Stimulated activated CD8-positive, alpha-beta memory T cell treated with anti-CD3 and anti-CD28 coated beads, Interleukin-4, amount 100 ng/mL, for 1 hour (primary cell): Measurements from ENCODE around the gene ABCA12.

Experiments
- DNase-seq, 2 donors: peaks; one replicate each; pipeline ENCODE4 v3.0.0-alpha.2; 2020; ENCODE audit warnings: low read depth in 2 of 2, low spot score in 1 of 2

ABCA12 gene

DNA sequence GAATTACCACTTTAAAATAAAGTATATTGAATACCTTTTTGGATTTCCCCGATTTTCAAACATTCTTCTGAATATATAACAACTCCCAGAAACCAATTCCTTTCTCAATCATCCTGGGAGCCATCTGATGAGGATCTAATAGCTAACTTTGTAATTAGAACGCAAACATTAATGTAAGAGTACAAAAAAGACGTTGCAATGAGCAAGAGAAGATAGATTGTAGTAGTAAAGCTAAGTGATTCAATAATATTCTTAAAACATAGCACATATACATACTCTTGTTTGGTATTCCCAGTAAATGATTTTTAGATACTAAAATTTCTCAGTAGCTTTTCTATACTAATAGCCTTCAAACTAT lies 1.1 kb downstream of the ABCA12 start:
- no peak for DNase-seq

DNA sequence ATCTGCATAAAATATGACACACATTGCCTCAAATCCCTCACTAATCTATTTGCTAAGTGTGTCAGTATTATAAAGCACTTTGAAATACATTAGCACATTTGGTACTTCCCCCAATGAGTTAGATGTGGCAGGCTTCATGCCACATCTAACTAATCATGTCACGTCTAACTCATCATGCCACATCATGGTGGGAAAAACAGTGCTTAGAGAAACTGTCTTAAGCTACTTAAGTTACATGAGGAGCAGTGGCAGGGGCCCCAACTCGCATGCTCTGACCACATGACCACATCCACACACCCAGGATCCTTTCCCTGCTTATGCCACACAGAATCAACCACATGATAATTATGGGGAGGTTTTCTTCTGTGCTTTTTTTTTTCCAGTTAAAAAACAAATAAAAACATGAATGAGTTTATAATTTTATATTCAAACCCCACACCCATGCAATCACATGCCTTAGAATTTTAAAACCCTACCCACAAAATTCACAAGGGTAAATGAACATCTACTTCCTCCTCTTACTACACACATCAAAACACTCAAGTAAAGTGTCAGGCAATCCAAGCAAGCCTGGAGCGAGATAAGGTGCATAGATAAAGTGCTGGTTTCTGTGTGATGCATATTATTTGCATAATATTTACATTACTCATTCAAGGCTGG lies 1.6 kb downstream of the ABCA12 start:
- no peak for DNase-seq

DNA sequence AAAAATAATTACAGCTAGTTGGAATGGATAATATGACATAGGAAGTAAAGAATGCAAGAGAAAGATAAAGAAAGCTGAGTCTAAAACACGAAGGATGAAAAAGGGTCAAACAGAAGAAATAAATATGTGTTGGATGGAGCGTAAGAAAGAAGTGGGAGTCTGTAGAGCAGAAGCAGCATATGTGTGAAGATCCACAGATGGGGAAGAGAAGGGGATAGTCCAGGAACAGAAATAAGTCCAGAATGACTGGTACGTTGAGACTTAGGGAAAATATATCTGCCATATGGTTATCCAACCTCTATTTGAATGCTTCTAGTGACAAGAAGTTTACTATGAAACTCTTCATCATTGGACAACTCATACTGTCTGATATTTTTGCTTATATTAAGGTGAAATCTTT lies 18.0 kb downstream of the ABCA12 start:
- no peak for DNase-seq

DNA sequence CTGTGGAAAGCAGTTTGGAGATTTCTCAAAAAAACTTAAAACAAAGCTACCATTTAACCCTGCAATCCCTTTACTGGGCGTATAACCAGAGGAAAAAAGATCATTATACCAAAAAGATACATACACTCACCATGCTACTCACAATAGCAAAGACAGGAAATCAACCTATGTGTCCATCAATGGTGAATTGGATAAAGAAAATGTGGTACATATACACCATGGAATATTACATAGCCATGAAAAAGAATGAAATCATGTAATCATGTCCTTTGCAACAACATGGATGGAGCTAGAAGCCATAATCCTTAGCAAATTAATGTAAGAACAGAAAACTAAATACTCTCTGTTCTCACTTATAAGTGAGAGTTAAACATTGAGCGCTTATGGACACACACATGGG lies 18.6 kb downstream of the ABCA12 start:
- no peak for DNase-seq

DNA sequence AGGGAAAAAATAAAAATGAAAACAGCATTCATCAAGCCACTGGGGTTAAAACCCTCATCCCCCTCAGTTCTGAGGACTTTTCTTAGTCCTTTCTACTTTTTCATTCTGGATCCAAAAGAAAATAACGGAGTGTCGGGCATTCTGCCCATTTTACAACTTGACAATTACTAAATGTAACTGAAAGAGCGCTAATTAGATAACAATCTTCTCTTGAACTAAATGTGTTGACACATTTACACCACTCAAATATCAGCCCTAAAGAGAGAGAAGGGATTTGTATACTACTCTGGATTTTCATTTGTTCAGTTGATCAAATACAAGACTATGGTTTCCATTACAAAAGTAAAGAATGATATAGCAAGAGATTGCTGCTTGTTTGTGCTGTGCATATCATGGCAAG lies 27.5 kb downstream of the ABCA12 start:
- no peak for DNase-seq

DNA sequence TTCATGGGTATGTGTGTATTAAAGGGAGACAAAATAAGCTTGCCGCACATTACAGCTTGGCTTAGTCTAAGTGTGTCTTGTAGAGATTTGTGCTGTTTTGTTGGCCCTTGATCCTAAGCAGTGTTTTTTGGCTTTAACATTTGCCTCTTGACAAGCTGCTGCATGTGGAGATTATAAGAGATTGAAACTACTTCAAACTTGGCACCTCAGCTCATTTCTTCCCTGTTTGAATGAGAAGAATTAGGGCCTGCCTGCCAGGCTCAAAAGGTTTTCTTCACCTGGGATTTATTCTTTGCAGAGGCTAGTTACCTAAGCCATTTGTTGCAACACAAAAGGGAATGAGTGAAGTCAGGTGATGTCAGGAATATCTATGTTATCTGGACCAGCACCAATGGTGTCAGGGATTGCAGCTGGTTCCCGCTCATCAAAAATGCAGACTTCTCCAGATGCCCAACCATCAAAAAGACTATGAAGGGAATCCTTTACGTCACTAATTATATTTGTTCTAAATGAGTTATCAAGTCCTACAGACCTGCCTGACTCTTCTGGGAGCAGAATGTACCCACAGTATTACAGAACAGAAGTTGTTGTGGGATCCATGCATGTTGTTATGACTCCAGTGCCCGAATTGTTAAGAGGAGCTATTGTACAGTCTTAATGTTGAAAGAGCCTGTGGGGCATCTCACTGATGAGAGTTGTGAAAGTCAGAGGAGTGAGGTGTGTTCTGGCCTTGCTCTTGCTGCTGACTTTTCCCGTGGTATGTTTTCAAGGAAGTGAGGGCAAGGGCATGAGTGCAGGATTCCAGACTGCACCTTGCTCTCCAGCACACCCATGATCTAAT lies 31.0 kb downstream of the ABCA12 start:
- no peak for DNase-seq

DNA sequence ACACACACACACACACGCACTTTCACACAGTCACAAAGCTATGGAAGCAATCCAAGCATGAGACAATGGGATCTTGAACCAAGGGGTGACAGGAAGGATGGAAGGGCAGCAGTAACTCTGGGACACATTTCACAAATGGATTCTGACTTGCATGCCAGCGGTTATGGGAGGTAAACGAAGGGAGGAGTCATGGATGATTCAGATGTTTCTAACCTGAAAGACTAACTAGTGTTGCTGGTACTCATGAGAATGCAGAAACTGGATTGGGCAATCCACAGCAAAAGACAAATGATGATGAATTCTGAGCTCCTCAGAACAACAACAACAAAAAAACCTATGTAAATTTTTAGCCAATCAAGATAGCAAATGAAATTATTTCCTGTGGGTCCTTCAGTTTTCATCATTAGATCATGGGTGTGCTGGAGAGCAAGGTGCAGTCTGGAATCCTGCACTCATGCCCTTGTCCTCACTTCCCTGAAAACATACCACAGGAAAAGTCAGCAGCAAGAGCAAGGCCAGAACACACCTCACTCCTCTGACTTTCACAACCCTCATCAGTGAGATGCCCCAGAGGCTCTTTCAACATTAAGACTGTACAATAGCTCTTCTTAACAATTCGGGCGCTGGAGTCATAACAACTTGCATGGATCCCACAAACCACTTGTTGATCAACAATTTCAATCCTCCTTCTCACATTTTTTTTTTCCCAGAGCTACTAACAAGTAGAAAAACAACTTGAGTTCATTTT lies 32.6 kb downstream of the ABCA12 start:
- DNase-seq, result no peak

DNA sequence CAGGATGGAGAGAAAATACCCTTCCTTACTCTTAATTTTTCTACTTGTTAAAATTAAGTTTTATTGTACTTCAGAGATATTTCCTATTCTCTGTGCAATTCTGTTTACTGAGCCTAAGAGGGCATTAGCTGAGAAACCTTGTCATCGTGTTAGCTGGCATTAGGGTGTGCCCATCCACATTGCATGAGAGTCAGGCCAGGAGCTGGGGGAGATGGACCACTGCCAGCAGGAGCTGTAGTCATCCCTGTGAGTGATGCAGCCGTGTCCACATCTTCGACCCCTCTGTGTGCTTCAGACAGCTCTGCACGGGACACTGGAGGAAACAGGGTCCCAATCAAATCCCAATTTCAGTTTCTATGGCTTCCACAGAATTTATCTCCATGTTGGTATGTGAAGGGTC lies 34.2 kb downstream of the ABCA12 start:
- DNase-seq, result no peak

DNA sequence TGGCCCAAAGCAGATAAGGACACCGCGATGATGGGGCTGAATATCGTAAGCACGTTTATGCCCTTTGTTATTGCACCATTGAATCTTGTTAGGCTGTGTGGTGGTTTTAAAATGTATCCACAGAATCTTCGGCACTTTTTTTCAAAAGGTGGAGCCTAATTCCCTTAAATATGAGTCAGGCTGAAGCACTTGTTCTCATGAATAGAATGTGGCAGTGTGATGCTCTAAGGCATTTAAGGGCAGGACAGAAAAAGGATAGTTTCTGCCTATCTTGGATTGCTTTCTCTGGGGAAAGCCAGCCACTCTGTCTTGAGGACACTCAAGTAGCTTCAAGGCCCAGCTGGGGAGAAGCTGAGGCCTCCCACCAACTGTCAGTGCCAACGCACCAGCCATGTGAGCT lies 39.6 kb downstream of the ABCA12 start:
- DNase-seq, result no peak

DNA sequence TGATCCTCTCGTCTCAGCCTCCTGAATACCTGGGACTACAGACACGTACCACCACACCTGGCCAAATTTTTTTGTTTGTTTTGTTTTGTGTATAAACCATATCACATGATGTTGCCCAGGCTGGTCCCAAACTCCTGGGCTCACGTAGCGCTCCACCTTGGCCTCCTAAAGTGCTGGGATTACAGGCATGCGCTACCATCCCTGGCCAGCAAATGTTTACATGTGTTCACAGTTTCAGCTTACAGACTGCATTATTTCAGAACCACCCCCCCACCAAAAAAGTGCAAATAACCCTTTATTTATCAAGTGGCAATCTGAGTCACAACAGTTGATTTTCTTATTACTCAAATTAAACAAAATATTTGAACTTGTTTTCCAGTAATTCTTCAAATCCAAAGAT lies 54.3 kb downstream of the ABCA12 start:
- no peak for DNase-seq

DNA sequence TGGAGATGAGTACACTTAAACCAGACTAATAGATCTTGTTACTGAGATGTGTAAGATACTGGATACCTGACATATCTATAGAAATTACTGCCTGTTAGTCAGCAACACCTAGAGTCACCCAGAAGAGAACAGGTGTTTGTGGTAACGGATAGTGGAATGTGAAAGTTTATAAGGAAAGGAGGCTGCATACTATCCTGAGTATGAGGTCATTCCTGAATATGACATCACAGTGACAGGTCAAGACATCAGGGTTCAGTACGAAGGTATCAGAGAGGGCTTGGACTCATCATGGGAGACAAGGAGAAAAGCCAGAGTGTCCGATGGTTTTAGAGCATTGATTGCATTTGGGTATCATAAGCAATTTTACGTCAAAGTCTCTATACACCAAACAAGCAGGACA lies 55.3 kb downstream of the ABCA12 start:
- DNase-seq, result no peak

DNA sequence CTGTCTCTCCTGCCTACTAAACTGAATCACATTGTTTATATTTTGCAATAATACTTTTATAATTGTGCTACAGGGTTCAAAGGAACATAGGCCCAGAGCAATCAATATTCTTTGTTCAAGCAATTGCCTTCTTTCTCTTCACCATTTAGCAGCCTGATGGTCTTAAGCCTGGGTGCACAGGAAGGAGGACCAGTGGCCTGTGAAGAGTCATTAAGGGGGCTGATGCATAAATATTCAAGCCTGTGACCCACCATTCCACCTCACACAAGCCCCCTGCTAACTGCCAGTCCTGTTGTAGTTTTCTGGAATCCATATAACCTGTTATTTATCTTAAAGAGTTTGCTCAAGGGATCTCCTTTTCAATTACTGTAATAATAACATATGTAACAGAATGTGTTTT lies 56.0 kb downstream of the ABCA12 start:
- no peak for DNase-seq

DNA sequence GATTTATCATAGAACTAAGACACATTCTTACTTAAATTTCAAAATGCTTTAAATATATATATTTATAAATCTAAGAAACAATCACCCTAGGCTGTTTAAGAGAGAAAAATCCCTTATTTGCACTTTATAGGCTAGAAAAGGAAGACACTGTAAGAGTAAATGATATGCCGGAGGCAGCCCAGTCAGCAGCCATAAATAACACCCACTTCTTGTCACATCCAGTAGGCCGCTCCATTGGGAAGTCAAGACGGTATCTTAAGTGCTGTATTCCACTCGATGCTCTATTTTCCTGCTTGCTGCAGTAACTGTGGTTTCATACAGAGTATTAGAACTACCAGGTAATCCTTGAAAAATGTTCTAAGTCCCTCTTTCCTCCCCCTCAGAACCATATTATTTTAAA lies 57.9 kb downstream of the ABCA12 start:
- no peak for DNase-seq

DNA sequence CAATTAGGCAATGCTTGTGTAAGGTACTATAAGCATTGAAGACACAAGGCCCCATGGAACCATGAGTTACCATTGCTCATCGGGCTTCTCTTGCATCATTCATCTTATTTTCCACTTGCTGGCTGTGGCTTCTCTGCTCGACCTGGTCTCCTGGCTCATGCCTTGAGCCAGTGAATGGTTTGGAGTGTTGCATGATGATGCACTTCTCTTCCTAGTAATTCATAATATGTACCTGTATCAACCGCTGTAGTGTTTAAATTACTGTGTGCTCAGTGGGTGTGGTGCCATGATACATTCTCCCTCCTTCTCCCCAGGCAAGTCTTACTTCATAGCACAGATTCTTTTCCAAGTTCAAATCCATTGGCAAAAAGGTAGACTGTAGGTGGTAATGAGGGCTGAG lies 66.8 kb downstream of the ABCA12 start:
- DNase-seq, result no peak

DNA sequence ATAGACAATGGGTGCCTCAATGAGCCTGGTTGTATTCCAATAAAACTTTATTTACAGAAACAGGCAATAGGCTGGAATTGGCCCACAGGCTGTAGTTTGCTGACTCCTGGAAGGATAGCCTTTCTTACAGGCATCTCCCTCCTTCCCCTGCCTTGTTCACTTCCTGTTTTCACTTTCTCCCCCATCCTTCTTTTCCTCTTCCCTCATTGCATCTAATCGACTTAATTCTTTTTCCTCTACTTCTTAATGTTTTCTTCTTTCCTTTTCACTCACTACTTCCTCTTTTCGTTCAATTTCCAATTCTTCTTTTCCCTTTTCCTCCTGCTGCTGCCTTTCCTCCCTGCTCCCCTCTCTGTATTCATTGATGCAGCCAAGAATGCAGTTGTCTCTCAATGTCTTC lies 70.0 kb downstream of the ABCA12 start:
- DNase-seq, result no peak

DNA sequence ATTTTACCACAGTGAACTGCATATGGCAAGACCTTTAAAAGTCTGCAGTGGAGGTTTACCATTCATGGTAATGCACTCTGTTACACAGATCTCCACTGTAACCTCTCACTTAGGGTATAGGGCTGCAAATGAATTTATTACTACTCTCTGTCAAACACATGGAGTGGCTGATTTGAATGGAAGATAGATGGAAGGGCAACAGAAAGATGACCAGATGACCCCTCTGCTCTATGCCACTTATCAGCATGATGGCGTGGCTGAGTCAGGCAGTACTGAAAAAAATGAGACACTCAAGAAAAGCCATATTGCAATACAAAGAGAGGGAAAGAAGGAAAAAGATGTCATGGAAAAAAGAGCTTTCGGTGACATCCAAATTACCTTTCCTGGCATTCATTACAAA lies 72.3 kb downstream of the ABCA12 start:
- DNase-seq, result no peak

DNA sequence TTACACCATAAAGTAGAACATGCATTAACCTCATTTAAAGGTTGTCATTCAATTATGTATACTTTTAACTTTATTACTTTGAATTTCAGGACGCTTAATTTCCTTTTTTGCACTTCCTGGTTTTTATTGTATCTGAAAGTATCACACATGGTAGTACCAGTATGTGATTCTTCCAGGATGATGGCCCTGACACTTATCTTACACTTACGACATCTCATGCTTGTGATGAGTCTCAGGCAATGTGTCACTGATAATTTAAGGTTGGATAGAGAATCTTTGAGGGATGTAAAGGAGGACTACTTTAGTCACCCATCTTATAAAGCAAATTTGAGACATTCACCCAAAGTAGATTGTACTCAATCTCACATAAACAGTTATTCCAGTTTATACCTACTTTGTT lies 74.9 kb downstream of the ABCA12 start:
- no peak for DNase-seq

DNA sequence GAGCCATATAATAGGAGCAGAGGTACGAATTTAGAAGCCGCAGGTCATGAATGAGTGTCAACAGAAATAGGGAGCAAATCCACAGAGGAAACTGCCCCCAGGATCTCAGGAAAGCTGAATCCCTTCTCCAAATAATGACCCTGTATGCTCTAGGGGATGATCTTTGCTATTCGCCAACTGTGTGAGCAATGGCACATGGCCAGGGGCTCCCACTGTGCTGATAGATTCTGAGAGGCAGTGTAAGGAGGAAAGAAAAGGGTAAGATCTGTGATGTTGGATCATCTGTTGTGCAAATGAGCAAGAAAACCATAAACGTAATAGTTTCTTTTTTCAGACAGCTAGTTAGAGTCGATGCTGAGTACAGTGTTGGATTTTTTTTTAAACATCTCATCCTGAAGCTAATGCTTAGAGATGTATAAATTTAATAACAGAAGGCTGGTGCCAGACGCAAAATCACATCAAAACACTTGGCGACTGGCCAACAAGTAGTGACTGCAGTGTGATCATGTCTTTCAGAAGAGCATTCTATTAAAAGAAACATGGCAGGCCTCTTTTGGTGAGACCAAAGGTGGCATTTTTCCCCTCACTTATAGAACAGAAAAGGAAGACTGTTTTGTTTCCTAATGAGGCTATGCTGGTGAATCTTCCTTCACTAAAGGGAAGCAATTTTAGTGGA lies 77.4 kb downstream of the ABCA12 start:
- no peak for DNase-seq

DNA sequence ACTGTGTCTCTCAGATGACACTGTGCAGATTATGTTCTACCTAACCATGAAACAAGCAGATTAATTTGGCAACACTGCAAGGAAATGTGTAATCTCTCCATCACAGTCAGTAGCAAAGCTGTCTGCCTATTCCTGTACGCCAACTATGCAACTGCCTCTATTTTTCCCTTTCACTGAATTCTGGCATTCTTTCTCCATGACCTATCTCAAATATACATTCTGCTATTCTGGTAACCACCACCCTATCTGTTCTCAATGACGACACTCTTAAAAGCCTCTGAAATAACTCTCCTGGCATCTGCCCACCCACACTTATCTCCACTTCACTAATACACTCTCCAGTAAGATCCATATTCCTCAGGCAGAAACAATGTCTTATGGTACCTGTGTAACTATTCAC lies 78.7 kb downstream of the ABCA12 start:
- DNase-seq, result no peak

DNA sequence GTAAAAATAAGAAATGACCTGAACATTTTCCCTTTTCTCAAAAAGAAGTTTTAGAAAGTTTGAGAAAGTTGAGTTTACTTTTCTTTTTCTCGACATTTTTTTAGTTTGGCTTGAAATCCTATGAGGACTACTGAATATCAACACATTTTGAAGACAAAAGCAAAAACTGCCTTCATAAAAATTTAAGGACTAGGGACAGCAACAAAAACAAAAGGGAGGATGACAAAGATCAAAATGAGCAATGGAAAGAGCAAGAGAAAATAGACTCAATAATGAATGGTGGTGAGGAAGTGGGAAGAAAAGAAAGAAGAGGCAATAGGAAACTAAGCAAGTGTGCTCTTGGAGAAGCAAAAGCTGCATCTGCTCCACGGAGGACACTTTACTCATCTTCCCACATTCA lies 82.5 kb downstream of the ABCA12 start:
- no peak for DNase-seq

DNA sequence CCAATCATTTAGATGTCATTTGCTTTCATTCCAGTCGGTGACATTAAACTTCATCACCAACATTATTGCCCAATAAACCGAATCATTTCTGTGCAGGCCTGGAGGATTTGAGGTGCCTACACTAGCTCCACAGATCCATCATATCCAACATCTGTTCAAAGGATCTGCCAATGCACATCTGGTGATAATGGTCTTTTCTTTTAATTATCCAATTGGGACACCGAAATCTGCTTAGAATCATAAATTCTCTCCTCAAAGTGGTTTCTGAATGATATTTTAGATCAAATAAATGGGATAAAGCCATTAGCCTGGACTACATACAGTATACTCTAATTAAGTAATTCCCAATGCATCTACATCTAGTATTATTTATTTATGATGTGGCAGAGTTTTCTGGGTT lies 85.6 kb downstream of the ABCA12 start:
- DNase-seq, result no peak

DNA sequence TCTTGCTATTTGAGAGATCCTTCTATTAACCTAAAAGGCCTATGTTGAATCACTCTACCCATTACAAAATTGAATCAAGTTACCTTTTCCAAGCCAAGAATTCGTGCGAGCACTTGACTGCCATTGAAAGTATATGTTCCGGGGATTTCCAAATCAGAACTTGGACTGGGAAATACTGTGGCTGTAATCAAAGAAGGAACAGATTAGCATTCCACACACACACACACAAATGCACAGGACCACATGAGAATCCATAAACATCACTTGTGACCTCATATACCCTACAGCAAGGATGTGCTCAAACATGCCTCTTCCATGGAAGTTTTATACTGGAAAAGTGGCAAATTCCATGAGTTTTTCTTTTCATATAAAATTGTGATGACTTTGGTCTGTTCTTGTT lies 86.0 kb downstream of the ABCA12 start:
- no peak for DNase-seq
